WTC11 (cell line): ENCODE results near the gene EBLN2. TPM values are rescaled to one million over a fixed set of nuclear protein-coding genes. Genes with fewer than 3 reads are reported as not detected.

ENCODE experiments used
- ATAC-seq: fragments of 200-7000 bp; cut with Tn5 transposase; 2 replicates; pipeline ENCODE4 v1.10.0; 2021; ENCODE audit warnings: mild to moderate bottlenecking, moderate library complexity
- CTCF ChIA-PET: fragments of 300-600 bp; sonication (Branson Sonifier 250); formaldehyde crosslinking; loops from one replicate; lab custom pipeline; 2021; ENCODE audit warnings: antibody characterized with exemption; lab: Charles Lee
- POLR2A ChIA-PET: fragments of 350-600 bp; sonication (Branson Sonifier 250); formaldehyde crosslinking; loops from one replicate; lab custom pipeline; 2021; ENCODE audit warnings: antibody characterized with exemption; lab: Charles Lee
- DNase-seq: peaks from one replicate; pipeline ENCODE4 v3.0.0; 2021; ENCODE audit warnings: low spot score
- H3K27ac Mint-ChIP-seq: 2 replicates; pipeline ENCODE4 v1.8.0; 2021; ENCODE audit warnings: mixed read lengths
- H3K27me3 Mint-ChIP-seq: 2 replicates; pipeline ENCODE4 v1.8.0; 2021; ENCODE audit warnings: low read depth, mild to moderate bottlenecking, moderate library complexity, mixed read lengths
- H3K36me3 Mint-ChIP-seq: 2 replicates; pipeline ENCODE4 v1.8.0; 2021; ENCODE audit warnings: mixed read lengths
- H3K4me1 Mint-ChIP-seq: 2 replicates; pipeline ENCODE4 v1.8.0; 2022; ENCODE audit warnings: mixed read lengths
- H3K4me3 Mint-ChIP-seq: 2 replicates; pipeline ENCODE4 v1.8.0; 2021; ENCODE audit warnings: mild to moderate bottlenecking, moderate library complexity, mixed read lengths
- H3K9me3 Mint-ChIP-seq: 2 replicates; pipeline ENCODE4 v1.8.0; 2021; ENCODE audit warnings: mixed read lengths
- ARID4B ChIP-seq: sonication (generic); formaldehyde crosslinking; IDR thresholded peaks from 2 replicates; pipeline ENCODE4 v1.8.0; 2023; ENCODE audit warnings: missing genetic modification reagents, mild to moderate bottlenecking, borderline replicate concordance
- ATF2 ChIP-seq: sonication (generic); formaldehyde crosslinking; IDR thresholded peaks from 2 replicates; pipeline ENCODE4 v1.8.1; 2022; ENCODE audit warnings: low read depth, missing genetic modification reagents, borderline replicate concordance
- ESRRA ChIP-seq: sonication (generic); formaldehyde crosslinking; IDR thresholded peaks from 2 replicates; pipeline ENCODE4 v1.8.1; 2022; ENCODE audit warnings: mild to moderate bottlenecking, missing genetic modification reagents, borderline replicate concordance
- GTF2I ChIP-seq: fragments of 250-450 bp; sonication (Bioruptor Pico); conservative IDR thresholded peaks from 2 replicates; pipeline ENCODE4 v1.4.0; 2021; ENCODE audit warnings: mild to moderate bottlenecking
- IRF1 ChIP-seq: sonication (generic); formaldehyde crosslinking; IDR thresholded peaks from 2 replicates; pipeline ENCODE4 v1.8.0; 2023; ENCODE audit warnings: missing genetic modification reagents
- NR1H2 ChIP-seq: sonication (generic); formaldehyde crosslinking; IDR thresholded peaks from 2 replicates; pipeline ENCODE4 v1.9.0; 2021; ENCODE audit warnings: mild to moderate bottlenecking, moderate library complexity, missing genetic modification reagents
- NR3C1 ChIP-seq: sonication (generic); formaldehyde crosslinking; conservative IDR thresholded peaks from 2 replicates; pipeline ENCODE4 v1.8.1; 2023; ENCODE audit warnings: low read depth, mild to moderate bottlenecking, missing genetic modification reagents
- PREB ChIP-seq: sonication (generic); formaldehyde crosslinking; IDR thresholded peaks from 2 replicates; pipeline ENCODE4 v1.8.1; 2022; ENCODE audit warnings: mild to moderate bottlenecking, missing genetic modification reagents, moderate library complexity, borderline replicate concordance
- PRRX2 ChIP-seq: fragments of 250-450 bp; sonication (Bioruptor Pico); IDR thresholded peaks from 2 replicates; pipeline ENCODE4 v1.8.0; 2021; ENCODE audit warnings: mild to moderate bottlenecking
- ZBTB43 ChIP-seq: sonication (generic); formaldehyde crosslinking; IDR thresholded peaks from 2 replicates; pipeline ENCODE4 v1.8.1; 2023; ENCODE audit warnings: mild to moderate bottlenecking, missing genetic modification reagents
- ZNF263 ChIP-seq: sonication (generic); formaldehyde crosslinking; IDR thresholded peaks from 2 replicates; pipeline ENCODE4 v1.8.1; 2022; ENCODE audit warnings: low read depth, mild to moderate bottlenecking, moderate library complexity, missing genetic modification reagents
- total RNA-seq: library from RNA; stranded (reverse); gene quantifications from 3 replicates; pipeline ENCODE4 v1.2.3, GENCODE V29; 2021

EBLN2 gene
- total RNA-seq, 1 experiment from 2014 or later, result 4.3 TPM

GRCh38 chr3:73049319-73049718 is 12.1 kb upstream of the EBLN2 start (continued):
- TF ChIP-seq ARID4B (no peak), ATF2 (CRISPR knock-in tag) (no peak), GTF2I (no peak)
- TF ChIP-seq, all 79 proteins: peak for 0

GRCh38 chr3:73052857-73053256 is 8.6 kb upstream of the EBLN2 start:
- Mint-ChIP-seq H3K27ac (no peak overlapping the region), H3K9me3 (no peaks in the 10 kb centered on the region), H3K27me3 (no peaks in the 10 kb centered on the region), H3K4me3 (no peak overlapping the region), H3K36me3 (peaks cover 15% of the 10 kb centered on the region), H3K4me1 (peaks cover 37% of the 10 kb centered on the region)
- no peak for TF ChIP-seq PRRX2 (CRISPR knock-in tag)
- TF ChIP-seq IRF1 (CRISPR knock-in tag), result no peak
- TF ChIP-seq ZBTB43 (CRISPR knock-in tag), result no peak
- no peak for TF ChIP-seq ESRRA (CRISPR knock-in tag)
- no peak for TF ChIP-seq ZNF263
- no peak for ATAC-seq
- ChIA-PET CTCF (no interaction called here), POLR2A (no interaction called here)
- no peak for DNase-seq

- peaks cover 16% of the 10 kb centered on the region; the same call in 1 of the 2 replicates for H3K36me3 Mint-ChIP-seq
- peak overlapping the region; percentile 63 for H3K27ac Mint-ChIP-seq
- H3K9me3 Mint-ChIP-seq, result no peaks in the 10 kb centered on the region
- H3K4me3 Mint-ChIP-seq, result no peak overlapping the region
- POLR2A ChIA-PET, result interaction anchor here (0.7 kb wide), 1 partner anchor 13 kb away, joined by 4 read pairs; no protein-coding TSS in a partner anchor
- peaks cover 44% of the 10 kb centered on the region for H3K4me1 Mint-ChIP-seq
- DNase-seq, result no peak
- H3K27me3 Mint-ChIP-seq, result no peaks in the 10 kb centered on the region
- ATAC-seq, result peak; percentile 43; the same call in 1 of the 2 replicates
- TF ChIP-seq NR1H2, result no peak
- no peak for TF ChIP-seq PREB (CRISPR knock-in tag)
- TF ChIP-seq NR3C1 (CRISPR knock-in tag), result no peak
- CTCF ChIA-PET, result interaction anchor here (0.6 to 2.2 kb wide), 10 partner anchors 10 to 400 kb away, joined by 3 to 14 read pairs (median 4); partner anchors contain the start of gene PPP4R2
Measured at GRCh38 chr3:73055583-73055982, 5.9 kb upstream of the EBLN2 start.
